SK-N-SH treated with all-trans-retinoic acid at 6 μM for 48 hours (cell line): Measurements from ENCODE around the gene COMMD9.

Source experiments
- ATAC-seq: fragments of 200-7000 bp; cut with Tn5 transposase; 3 replicates; pipeline ENCODE4 v1.9.1; 2020; ENCODE audit warnings: mild to moderate bottlenecking, moderate library complexity
- ARNTL ChIP-seq: fragments of 450-650 bp; formaldehyde crosslinking; IDR thresholded peaks from 2 replicates; pipeline ENCODE4 v1.5.0; 2020; ENCODE audit warnings: low read depth, mild to moderate bottlenecking, moderate library complexity, borderline replicate concordance
- BACH2 ChIP-seq: fragments of 250-450 bp; sonication (Bioruptor Pico); IDR thresholded peaks from 2 replicates; pipeline ENCODE4 v1.9.0; 2021; ENCODE audit warnings: mild to moderate bottlenecking, borderline replicate concordance
- CSDC2 ChIP-seq: fragments of 250-450 bp; sonication (Bioruptor Pico); IDR thresholded peaks from 2 replicates; pipeline ENCODE4 v1.5.0; 2020; ENCODE audit warnings: mild to moderate bottlenecking, moderate library complexity
- ESRRG ChIP-seq: fragments of 250-450 bp; sonication (Bioruptor Pico); IDR thresholded peaks from 2 replicates; pipeline ENCODE4 v1.6.1; 2021; ENCODE audit warnings: mild to moderate bottlenecking
- GLIS3 ChIP-seq: fragments of 250-450 bp; sonication (Bioruptor Pico); IDR thresholded peaks from 2 replicates; pipeline ENCODE4 v1.5.0; 2020; ENCODE audit warnings: mild to moderate bottlenecking, moderate library complexity
- ISL1 ChIP-seq: fragments of 250-450 bp; sonication (Bioruptor Pico); IDR thresholded peaks from 2 replicates; pipeline ENCODE4 v2.1.2; 2022; ENCODE audit warnings: mild to moderate bottlenecking, moderate library complexity
- OSR1 ChIP-seq: fragments of 250-450 bp; sonication (Bioruptor Pico); IDR thresholded peaks from 2 replicates; pipeline ENCODE4 v1.8.0; 2022; ENCODE audit warnings: moderate library complexity, mild to moderate bottlenecking, inconsistent platforms
- PPARA ChIP-seq: fragments of 250-450 bp; sonication (Bioruptor Pico); IDR thresholded peaks from 2 replicates; pipeline ENCODE4 v1.5.0; 2020; ENCODE audit warnings: mild to moderate bottlenecking, borderline replicate concordance
- RARB ChIP-seq: fragments of 250-450 bp; sonication (Bioruptor Pico); IDR thresholded peaks from 2 replicates; pipeline ENCODE4 v1.8.0; 2021; ENCODE audit warnings: mild to moderate bottlenecking, moderate library complexity
- SNAI2 ChIP-seq: fragments of 250-450 bp; sonication (Bioruptor Pico); IDR thresholded peaks from 2 replicates; pipeline ENCODE4 v1.5.0; 2020; ENCODE audit warnings: mild to moderate bottlenecking, moderate library complexity
- TCF4 ChIP-seq: fragments of 250-450 bp; sonication (Bioruptor Pico); IDR thresholded peaks from 2 replicates; pipeline ENCODE4 v1.8.0; 2021; ENCODE audit warnings: mild to moderate bottlenecking, moderate library complexity, borderline replicate concordance
- ZC3H10 ChIP-seq: fragments of 250-450 bp; sonication (Bioruptor Pico); IDR thresholded peaks from 2 replicates; pipeline ENCODE4 v1.5.1; 2021; ENCODE audit warnings: mild to moderate bottlenecking, moderate library complexity
- ZFP3 ChIP-seq: fragments of 250-450 bp; sonication (Bioruptor Pico); IDR thresholded peaks from 2 replicates; pipeline ENCODE4 v1.5.0; 2020; ENCODE audit warnings: mild to moderate bottlenecking, moderate library complexity
- ZFP30 ChIP-seq: fragments of 450-650 bp; formaldehyde crosslinking; IDR thresholded peaks from 2 replicates; pipeline ENCODE4 v1.5.0; 2022; ENCODE audit warnings: mild to moderate bottlenecking, moderate library complexity
- ZNF565 ChIP-seq: fragments of 450-650 bp; formaldehyde crosslinking; conservative IDR thresholded peaks from 2 replicates; pipeline ENCODE4 v1.5.0; 2020; ENCODE audit warnings: low read depth, mild to moderate bottlenecking, moderate library complexity
- ZNF70 ChIP-seq: fragments of 450-650 bp; formaldehyde crosslinking; IDR thresholded peaks from 2 replicates; pipeline ENCODE4 v1.5.0; 2020; ENCODE audit warnings: mild to moderate bottlenecking, moderate library complexity
- ZNF8 ChIP-seq: fragments of 450-650 bp; formaldehyde crosslinking; IDR thresholded peaks from 2 replicates; pipeline ENCODE4 v1.5.0; 2020; ENCODE audit warnings: mild to moderate bottlenecking, moderate library complexity
- TF ChIP-seq, protein P1 (sequence below): fragments of 250-450 bp; sonication (Bioruptor Pico); IDR thresholded peaks from 2 replicates; pipeline ENCODE4 v1.8.0; 2021; ENCODE audit warnings: low read depth, mild to moderate bottlenecking, moderate library complexity, borderline replicate concordance
- TF ChIP-seq, protein P2 (sequence below): fragments of 250-450 bp; sonication (Bioruptor Pico); IDR thresholded peaks from 2 replicates; pipeline ENCODE4 v1.5.1; 2020; ENCODE audit warnings: low read depth, mild to moderate bottlenecking, moderate library complexity
- TF ChIP-seq, protein P3 (sequence below): fragments of 250-450 bp; sonication (Bioruptor Pico); IDR thresholded peaks from 2 replicates; pipeline ENCODE4 v1.5.0; 2020; ENCODE audit warnings: mild to moderate bottlenecking, moderate library complexity
- TF ChIP-seq, protein P4 (sequence below): fragments of 250-450 bp; sonication (Bioruptor Pico); IDR thresholded peaks from 2 replicates; pipeline ENCODE4 v1.8.0; 2020; ENCODE audit warnings: mild to moderate bottlenecking, moderate library complexity, borderline replicate concordance
- TF ChIP-seq, protein P5 (sequence below): fragments of 250-450 bp; sonication (Bioruptor Pico); IDR thresholded peaks from 2 replicates; pipeline ENCODE4 v1.5.1; 2021; ENCODE audit warnings: mild to moderate bottlenecking, moderate library complexity

COMMD9 gene

DNA sequence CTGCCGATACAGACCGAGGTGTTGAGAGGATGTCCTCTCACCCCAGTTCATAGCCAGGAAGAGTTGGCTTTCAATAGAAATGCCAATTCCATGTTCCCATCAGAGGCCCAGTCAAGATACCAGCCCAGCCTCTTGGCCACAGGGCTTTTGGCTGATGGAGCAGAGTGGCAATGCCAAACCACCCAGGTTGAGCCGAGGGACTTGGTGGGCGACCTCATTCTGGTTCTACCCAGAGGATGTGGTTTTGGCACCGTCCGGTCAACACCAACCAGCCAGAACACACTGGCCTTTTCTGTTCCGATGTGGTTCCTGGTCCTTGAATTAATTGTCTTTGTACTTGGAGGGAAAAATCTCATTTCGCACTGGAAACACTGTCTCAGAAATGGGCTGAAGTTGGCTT is 60.5 kb downstream of the COMMD9 start:
- TF ChIP-seq RARB (CRISPR knock-in tag), result no peak
- TF ChIP-seq, all 23 proteins: peak for 0
- ATAC-seq, result no peak

DNA sequence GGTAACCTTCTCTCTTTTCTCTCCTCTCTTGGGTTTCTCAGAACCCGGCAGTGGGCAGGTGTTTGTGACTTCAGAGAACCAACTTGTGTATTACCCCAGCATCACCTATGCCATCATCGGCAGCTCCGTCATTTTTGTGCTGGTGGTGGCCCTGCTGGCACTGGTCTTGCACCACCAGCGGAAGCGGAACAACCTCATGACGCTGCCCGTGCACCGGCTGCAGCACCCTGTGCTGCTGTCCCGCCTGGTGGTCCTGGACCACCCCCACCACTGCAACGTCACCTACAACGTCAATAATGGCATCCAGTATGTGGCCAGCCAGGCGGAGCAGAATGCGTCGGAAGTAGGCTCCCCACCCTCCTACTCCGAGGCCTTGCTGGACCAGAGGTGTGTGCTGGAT is 62.2 kb downstream of the COMMD9 start:
- ATAC-seq, result no peak
- TF ChIP-seq ZNF70 (no peak), TCF4 (CRISPR knock-in tag) (no peak), ZNF565 (no peak), CSDC2 (CRISPR knock-in tag) (no peak), BACH2 (CRISPR knock-in tag) (no peak), GLIS3 (no peak)
- TF ChIP-seq, protein P1, sequence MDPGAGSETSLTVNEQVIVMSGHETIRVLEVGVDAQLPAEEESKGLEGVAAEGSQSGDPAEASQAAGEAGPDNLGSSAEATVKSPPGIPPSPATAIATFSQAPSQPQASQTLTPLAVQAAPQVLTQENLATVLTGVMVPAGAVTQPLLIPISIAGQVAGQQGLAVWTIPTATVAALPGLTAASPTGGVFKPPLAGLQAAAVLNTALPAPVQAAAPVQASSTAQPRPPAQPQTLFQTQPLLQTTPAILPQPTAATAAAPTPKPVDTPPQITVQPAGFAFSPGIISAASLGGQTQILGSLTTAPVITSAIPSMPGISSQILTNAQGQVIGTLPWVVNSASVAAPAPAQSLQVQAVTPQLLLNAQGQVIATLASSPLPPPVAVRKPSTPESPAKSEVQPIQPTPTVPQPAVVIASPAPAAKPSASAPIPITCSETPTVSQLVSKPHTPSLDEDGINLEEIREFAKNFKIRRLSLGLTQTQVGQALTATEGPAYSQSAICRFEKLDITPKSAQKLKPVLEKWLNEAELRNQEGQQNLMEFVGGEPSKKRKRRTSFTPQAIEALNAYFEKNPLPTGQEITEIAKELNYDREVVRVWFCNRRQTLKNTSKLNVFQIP (CRISPR knock-in tag), result no peak

DNA sequence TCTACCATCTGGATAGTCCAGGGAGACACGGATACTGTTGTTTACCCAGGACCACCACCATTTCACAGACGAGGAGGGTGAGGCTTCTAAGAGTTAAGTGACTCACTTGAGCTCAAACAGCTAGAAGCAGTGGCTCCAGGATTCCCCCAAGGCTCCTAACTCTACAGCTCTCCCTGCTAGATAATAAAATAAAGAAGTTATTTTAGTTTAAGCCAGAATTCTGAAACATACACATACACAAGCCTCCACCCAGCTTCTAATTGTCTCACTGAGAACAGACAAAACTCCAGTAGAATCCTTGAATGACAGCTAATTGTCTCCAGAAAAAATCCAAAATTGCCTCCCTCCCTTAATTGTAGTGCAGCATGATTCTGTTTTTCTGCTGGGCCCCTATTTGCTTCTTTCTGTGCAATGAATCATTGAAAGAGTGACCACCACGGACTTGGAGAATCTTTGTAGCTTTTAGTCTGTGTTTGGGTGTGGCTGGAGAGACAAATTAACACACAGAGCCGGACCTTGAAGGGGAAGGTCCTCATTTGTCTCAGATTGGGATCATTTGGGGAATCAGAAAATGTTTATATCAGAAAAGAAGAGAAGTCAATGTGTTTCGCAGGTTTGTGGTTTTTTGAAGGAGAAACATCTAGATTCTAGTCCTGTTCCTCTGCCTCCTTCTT is 64.9 kb downstream of the COMMD9 start:
- TF ChIP-seq GLIS3 (no peak), ZC3H10 (CRISPR knock-in tag) (no peak), SNAI2 (no peak), ESRRG (CRISPR knock-in tag) (no peak), ZNF70 (no peak)
- TF ChIP-seq, all 23 proteins: peak for 0
- no peak for ATAC-seq

DNA sequence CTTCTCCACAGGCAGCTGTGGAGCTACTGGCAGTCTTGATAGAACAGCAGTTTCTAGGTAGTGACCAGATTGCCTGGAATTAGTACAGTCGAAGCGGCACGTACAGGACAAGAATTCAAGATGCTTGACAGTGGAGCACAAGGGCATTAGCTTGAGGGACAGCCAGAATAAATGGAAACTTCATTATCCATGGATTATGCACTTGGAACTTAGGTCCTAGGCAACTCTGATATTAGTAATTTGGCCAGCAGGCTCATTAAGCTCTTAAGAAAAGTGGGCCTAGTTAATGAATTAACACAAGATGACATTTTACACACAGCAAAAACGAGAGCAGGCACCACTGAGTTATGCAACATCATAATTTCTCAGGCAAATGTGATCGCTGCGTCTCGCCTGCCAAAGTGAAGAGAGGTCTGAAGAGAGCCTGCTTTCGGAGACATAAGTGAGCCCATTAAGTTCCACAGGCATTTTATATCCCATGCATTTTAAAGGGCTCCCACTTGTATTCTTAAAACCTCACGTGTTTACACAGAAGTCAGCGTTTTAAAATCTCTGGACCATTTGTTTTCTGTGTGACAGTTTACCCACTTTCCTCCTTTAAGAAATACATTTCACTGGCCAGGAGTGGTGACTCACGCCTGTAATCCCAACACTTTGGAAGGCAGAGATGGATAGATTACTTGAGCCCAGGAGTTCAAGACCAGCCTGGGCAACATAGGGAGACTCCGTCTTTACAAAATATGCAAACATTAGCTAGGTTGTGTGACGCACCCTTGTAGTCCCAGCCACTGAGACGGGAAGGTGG is 66.2 kb downstream of the COMMD9 start:
- ATAC-seq, result peak; percentile 39
- TF ChIP-seq, protein P2, sequence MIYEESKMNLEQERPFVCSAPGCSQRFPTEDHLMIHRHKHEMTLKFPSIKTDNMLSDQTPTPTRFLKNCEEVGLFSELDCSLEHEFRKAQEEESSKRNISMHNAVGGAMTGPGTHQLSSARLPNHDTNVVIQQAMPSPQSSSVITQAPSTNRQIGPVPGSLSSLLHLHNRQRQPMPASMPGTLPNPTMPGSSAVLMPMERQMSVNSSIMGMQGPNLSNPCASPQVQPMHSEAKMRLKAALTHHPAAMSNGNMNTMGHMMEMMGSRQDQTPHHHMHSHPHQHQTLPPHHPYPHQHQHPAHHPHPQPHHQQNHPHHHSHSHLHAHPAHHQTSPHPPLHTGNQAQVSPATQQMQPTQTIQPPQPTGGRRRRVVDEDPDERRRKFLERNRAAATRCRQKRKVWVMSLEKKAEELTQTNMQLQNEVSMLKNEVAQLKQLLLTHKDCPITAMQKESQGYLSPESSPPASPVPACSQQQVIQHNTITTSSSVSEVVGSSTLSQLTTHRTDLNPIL, result no peak
- TF ChIP-seq RARB (CRISPR knock-in tag) (no peak), ZFP3 (CRISPR knock-in tag) (no peak), ESRRG (CRISPR knock-in tag) (no peak), TCF4 (CRISPR knock-in tag) (no peak), CSDC2 (CRISPR knock-in tag) (no peak), ZNF8 (CRISPR knock-in tag) (no peak), ISL1 (CRISPR knock-in tag) (no peak), SNAI2 (no peak), ZFP30 (CRISPR knock-in tag) (no peak), ARNTL (CRISPR knock-in tag) (no peak), ZNF70 (no peak), PPARA (CRISPR knock-in tag) (no peak), ZNF565 (no peak), GLIS3 (no peak), OSR1 (CRISPR knock-in tag) (no peak)
- TF ChIP-seq, protein P3, sequence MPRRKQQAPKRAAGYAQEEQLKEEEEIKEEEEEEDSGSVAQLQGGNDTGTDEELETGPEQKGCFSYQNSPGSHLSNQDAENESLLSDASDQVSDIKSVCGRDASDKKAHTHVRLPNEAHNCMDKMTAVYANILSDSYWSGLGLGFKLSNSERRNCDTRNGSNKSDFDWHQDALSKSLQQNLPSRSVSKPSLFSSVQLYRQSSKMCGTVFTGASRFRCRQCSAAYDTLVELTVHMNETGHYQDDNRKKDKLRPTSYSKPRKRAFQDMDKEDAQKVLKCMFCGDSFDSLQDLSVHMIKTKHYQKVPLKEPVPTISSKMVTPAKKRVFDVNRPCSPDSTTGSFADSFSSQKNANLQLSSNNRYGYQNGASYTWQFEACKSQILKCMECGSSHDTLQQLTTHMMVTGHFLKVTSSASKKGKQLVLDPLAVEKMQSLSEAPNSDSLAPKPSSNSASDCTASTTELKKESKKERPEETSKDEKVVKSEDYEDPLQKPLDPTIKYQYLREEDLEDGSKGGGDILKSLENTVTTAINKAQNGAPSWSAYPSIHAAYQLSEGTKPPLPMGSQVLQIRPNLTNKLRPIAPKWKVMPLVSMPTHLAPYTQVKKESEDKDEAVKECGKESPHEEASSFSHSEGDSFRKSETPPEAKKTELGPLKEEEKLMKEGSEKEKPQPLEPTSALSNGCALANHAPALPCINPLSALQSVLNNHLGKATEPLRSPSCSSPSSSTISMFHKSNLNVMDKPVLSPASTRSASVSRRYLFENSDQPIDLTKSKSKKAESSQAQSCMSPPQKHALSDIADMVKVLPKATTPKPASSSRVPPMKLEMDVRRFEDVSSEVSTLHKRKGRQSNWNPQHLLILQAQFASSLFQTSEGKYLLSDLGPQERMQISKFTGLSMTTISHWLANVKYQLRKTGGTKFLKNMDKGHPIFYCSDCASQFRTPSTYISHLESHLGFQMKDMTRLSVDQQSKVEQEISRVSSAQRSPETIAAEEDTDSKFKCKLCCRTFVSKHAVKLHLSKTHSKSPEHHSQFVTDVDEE, result no peak
- TF ChIP-seq, protein P4, sequence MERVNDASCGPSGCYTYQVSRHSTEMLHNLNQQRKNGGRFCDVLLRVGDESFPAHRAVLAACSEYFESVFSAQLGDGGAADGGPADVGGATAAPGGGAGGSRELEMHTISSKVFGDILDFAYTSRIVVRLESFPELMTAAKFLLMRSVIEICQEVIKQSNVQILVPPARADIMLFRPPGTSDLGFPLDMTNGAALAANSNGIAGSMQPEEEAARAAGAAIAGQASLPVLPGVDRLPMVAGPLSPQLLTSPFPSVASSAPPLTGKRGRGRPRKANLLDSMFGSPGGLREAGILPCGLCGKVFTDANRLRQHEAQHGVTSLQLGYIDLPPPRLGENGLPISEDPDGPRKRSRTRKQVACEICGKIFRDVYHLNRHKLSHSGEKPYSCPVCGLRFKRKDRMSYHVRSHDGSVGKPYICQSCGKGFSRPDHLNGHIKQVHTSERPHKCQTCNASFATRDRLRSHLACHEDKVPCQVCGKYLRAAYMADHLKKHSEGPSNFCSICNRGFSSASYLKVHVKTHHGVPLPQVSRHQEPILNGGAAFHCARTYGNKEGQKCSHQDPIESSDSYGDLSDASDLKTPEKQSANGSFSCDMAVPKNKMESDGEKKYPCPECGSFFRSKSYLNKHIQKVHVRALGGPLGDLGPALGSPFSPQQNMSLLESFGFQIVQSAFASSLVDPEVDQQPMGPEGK (CRISPR knock-in tag), result no peak
- TF ChIP-seq, protein P5, sequence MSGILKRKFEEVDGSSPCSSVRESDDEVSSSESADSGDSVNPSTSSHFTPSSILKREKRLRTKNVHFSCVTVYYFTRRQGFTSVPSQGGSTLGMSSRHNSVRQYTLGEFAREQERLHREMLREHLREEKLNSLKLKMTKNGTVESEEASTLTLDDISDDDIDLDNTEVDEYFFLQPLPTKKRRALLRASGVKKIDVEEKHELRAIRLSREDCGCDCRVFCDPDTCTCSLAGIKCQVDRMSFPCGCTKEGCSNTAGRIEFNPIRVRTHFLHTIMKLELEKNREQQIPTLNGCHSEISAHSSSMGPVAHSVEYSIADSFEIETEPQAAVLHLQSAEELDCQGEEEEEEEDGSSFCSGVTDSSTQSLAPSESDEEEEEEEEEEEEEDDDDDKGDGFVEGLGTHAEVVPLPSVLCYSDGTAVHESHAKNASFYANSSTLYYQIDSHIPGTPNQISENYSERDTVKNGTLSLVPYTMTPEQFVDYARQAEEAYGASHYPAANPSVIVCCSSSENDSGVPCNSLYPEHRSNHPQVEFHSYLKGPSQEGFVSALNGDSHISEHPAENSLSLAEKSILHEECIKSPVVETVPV (CRISPR knock-in tag), result no peak
- TF ChIP-seq, protein P1 (CRISPR knock-in tag), result no peak
